Duodenal mucosa (tissue), 2 donors: ENCODE data around the gene FA2H.
"Not testable (repeated sequence)": the region's sequence is repeated elsewhere in the genome, so short reads cannot be mapped to it uniquely, and the experiment has no call there.

Source experiments
- H3K27ac ChIP-seq: one replicate; pipeline ENCODE4 v1.7.0; 2013; ENCODE audit warnings: low read depth, low read length
- H3K27me3 ChIP-seq, 2 donors: one replicate each; pipeline ENCODE4 v1.7.0; 2013; ENCODE audit warnings: low read length in 2 of 2, control low read depth in 1 of 2; ENCODE audit not compliant: insufficient read depth in 2 of 2, control insufficient read depth in 1 of 2
- H3K36me3 ChIP-seq, 2 donors: one replicate each; pipeline ENCODE4 v1.7.0; 2013; ENCODE audit warnings: low read length in 2 of 2, control low read depth in 1 of 2; ENCODE audit not compliant: insufficient read depth in 2 of 2, control insufficient read depth in 1 of 2
- H3K4me1 ChIP-seq, 2 donors: one replicate each; pipeline ENCODE4 v1.7.0; 2013; ENCODE audit warnings: low read length in 2 of 2, control low read depth in 1 of 2; ENCODE audit not compliant: insufficient read depth in 2 of 2, control insufficient read depth in 1 of 2
- H3K4me3 ChIP-seq, 2 donors: one replicate each; pipeline ENCODE4 v1.7.0; 2013; ENCODE audit warnings: low read length in 2 of 2, low read depth in 1 of 2
- H3K9ac ChIP-seq, 2 donors: one replicate each; pipeline ENCODE4 v1.7.0; 2013; ENCODE audit warnings: low read length in 2 of 2, low read depth in 1 of 2
- H3K9me3 ChIP-seq, 2 donors: one replicate each; pipeline ENCODE4 v1.7.0; 2013; ENCODE audit warnings: low read length in 2 of 2, control low read depth in 1 of 2; ENCODE audit not compliant: control insufficient read depth in 1 of 2

Gene FA2H

DNA sequence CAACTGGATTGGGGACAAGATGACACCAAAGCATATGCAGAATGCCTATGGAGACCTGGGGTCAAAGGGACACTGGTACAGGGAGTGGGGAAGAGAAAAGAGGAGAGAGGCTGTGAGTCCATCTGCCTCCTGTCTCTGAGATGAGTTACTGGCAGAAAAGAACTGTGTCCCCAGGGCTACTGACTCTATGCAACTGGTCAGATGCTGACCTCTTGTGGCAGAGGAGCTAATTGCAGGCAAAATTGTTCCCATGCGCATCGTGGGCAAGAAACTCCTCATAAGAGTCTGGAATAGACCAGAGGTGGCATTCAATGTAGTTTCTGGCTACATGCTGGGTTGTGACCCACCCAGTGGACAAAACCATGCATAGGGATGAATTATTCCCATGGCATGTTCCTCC lies 47.9 kb downstream of the FA2H start:
- no peak overlapping the region for H3K9ac ChIP-seq

DNA sequence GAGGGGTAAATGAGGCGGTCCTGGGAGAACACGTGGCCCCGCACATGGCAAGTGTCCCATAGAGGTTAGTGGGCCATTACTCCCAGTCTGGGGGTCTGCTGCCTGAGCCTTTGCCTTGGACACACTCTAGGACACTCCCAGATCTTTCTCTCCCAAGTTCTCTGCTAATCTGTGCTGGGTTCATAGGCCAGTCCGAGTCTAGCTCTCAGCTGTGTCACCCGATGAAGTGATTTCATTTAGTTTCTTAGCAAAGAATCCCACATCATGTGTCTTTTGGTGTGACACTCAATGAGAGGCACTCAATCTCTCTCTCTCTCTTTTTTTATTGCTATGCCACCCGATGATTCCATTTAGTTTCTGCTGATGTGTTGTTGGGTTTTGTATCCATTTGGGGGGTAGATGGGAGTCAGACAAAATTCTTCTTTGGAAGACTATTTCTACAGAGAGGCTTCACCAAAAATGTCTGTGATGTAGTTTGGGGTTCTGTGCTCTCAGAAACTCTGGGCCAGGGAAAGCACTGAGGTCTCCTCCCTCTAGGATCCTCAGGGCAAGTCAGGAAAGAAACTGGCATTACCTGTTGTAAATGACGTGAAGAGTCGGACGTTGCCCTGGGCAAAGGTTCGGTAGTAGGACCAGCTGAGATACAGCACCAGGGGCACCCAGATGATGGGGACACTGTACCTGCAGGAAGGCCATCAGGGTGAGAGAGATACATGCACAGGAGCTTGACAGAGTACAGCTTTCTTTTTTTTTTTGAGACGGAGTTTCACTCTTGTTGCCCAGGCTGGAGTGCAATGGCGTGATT lies 48.8 kb downstream of the FA2H start:
- peak overlapping the region; percentile 64 for H3K27ac ChIP-seq
- H3K9ac ChIP-seq = peak overlapping the region in 1 of 2 donors; percentile 47

More for the DNA sequence above, 47.9 kb downstream of the FA2H start:
- Histone ChIP-seq H3K27ac (no peak overlapping the region), H3K36me3 (peaks cover 0 to 4% of the 10 kb centered on the region in 2 donors), H3K27me3 (no peaks in the 10 kb centered on the region), H3K4me3 (no peak overlapping the region), H3K4me1 (peaks cover 23 to 30% of the 10 kb centered on the region in 2 donors), H3K9me3 (no peaks in the 10 kb centered on the region)

DNA sequence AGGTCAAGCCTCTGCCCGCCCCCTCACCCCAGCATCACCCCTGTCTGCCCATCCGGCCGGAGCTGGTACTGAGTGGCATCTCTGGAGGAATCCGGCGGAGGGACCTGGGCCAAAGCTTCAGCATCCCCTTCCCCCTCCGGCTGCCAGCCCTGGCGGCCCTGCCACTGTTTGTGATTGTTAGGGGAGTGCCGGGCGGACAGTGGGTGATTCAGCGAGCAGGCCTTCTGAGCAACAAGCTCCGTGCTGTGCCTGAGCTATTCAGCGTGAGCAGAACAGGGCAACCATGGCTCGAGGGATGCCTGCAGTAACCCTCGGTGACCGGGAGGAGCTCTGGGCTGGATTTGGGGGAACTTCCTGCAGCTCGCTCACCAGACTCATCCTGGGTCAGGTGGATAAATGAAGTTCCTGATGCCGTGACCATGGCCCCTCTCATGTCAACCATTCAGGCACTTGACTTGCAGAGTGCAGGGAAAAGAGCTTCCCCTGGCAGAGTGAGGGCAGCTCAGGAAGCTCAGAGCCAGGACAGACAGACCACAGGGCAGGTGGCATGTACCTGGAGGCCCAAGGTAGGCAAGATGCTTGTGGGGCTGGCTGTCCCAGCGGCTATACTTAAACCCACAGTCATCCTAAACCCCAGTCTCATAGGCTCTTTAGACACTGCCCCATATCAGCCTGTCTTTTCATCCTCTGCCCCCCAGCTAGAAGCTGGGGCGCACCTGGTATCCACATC lies 49.6 kb downstream of the FA2H start:
- Histone ChIP-seq H3K9ac (peak overlapping the region in 1 of 2 donors; percentile 47), H3K27me3 (no peaks in the 10 kb centered on the region), H3K27ac (peak overlapping the region; percentile 64), H3K36me3 (peaks cover 0 to 4% of the 10 kb centered on the region in 2 donors), H3K9me3 (no peaks in the 10 kb centered on the region), H3K4me1 (peaks cover 16 to 22% of the 10 kb centered on the region in 2 donors), H3K4me3 (no peak overlapping the region)

More for the DNA sequence above, 48.8 kb downstream of the FA2H start:
- no peak overlapping the region for H3K4me3 ChIP-seq
- H3K36me3 ChIP-seq = peaks cover 0 to 4% of the 10 kb centered on the region in 2 donors
- peaks cover 23 to 30% of the 10 kb centered on the region in 2 donors for H3K4me1 ChIP-seq
- no peaks in the 10 kb centered on the region for H3K9me3 ChIP-seq
- no peaks in the 10 kb centered on the region for H3K27me3 ChIP-seq

DNA sequence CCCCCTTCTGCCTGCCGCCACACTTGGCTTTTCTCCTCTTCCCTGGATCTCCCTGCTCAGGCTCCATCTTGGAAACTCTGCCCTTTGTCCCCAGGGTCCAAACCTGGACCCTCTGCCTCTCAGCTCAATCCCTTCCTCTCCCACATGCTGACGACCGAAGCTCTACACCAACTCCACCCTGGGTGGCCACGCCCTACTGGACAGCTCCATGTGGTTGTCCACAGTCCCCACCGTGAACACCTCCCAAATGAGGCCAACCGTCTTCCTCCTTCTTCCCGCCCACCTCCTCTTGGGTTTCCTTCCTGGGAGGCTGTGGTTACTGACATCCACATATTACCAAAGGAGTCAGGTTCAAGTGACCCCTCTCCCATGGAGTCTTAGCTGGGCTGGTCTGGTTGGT lies 51.4 kb downstream of the FA2H start:
- H3K4me1 ChIP-seq = peaks cover 7 to 13% of the 10 kb centered on the region in 2 donors
- H3K9me3 ChIP-seq = no peaks in the 10 kb centered on the region
- H3K27ac ChIP-seq = no peak overlapping the region
- H3K4me3 ChIP-seq = no peak overlapping the region
- no peaks in the 10 kb centered on the region for H3K27me3 ChIP-seq
- H3K9ac ChIP-seq = no peak overlapping the region
- H3K36me3 ChIP-seq = peaks cover 0 to 4% of the 10 kb centered on the region in 2 donors

DNA sequence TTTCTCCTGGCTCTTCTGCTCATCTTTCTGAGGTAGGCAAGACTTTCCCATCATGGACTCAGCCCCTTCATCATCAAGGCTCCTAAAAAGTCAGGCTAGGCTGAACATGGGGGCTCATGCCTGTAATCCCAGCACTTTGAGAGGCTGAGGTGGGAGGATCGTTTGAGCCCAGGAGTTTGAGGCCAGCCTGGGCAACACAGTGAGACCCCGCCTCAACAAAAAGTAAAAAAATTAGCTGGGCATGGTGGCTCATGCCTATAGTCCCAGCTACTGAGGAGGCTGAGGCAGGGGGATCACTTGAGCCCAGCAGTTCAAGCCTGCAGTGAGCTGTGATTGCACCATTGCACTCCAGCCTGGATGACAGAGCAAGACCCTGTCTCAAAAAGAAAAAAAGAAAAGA lies 52.5 kb downstream of the FA2H start:
- H3K36me3 ChIP-seq = not testable (repeated sequence)

DNA sequence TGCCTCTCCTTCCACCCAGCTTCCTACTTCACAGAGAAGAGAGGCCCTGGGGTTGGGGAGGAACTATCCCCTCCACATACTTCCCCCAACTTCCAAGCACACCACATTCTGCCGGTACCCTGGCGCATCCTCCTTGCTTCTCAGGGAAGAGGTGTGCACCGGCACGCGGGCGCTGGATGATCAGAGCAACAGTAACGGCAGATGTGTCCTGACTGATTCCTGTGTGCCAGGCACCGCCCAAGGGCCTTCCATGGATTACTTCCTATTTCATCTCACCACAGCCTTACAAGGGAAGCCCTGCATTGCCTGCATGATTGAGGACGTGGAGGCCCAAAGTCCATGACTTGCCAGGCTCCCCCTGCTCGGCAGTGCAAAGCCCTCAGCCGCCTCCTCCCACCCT lies 52.9 kb downstream of the FA2H start:
- peaks cover 0 to 4% of the 10 kb centered on the region in 2 donors for H3K36me3 ChIP-seq
- peaks cover 7 to 13% of the 10 kb centered on the region in 2 donors for H3K4me1 ChIP-seq
- H3K4me3 ChIP-seq = no peak overlapping the region
- no peaks in the 10 kb centered on the region for H3K27me3 ChIP-seq
- H3K9me3 ChIP-seq = no peaks in the 10 kb centered on the region
- no peak overlapping the region for H3K9ac ChIP-seq
- no peak overlapping the region for H3K27ac ChIP-seq

More for the DNA sequence above, 52.5 kb downstream of the FA2H start:
- H3K9me3 ChIP-seq, H3K27me3 ChIP-seq, H3K9ac ChIP-seq, H3K4me3 ChIP-seq, H3K27ac ChIP-seq: not testable (repeated sequence)
- H3K4me1 ChIP-seq = peaks cover 7 to 13% of the 10 kb centered on the region in 2 donors

DNA sequence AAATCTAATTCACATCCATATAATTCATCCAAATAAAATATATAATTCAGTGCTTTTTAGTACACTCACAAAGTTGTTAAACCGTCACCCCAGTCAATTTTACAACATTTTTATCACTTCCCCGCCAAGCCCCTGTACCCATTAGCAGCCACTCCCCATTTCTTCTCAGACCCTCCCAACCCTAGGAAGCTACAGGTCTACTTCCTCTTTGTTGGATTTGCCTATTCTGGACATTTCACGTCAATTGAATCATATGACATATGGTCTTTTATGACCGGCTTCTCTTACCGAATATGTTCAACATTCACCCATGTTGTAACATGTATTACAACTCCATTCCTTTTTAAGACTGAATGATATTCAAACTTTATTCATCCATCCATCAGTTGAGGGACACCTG lies 54.0 kb downstream of the FA2H start:
- peaks cover 4 to 8% of the 10 kb centered on the region in 2 donors for H3K4me1 ChIP-seq
- H3K4me3 ChIP-seq = no peak overlapping the region
- no peaks in the 10 kb centered on the region for H3K27me3 ChIP-seq
- H3K9ac ChIP-seq = no peak overlapping the region
- peaks cover 0 to 4% of the 10 kb centered on the region in 2 donors for H3K36me3 ChIP-seq
- no peak overlapping the region for H3K27ac ChIP-seq
- H3K9me3 ChIP-seq = no peaks in the 10 kb centered on the region

DNA sequence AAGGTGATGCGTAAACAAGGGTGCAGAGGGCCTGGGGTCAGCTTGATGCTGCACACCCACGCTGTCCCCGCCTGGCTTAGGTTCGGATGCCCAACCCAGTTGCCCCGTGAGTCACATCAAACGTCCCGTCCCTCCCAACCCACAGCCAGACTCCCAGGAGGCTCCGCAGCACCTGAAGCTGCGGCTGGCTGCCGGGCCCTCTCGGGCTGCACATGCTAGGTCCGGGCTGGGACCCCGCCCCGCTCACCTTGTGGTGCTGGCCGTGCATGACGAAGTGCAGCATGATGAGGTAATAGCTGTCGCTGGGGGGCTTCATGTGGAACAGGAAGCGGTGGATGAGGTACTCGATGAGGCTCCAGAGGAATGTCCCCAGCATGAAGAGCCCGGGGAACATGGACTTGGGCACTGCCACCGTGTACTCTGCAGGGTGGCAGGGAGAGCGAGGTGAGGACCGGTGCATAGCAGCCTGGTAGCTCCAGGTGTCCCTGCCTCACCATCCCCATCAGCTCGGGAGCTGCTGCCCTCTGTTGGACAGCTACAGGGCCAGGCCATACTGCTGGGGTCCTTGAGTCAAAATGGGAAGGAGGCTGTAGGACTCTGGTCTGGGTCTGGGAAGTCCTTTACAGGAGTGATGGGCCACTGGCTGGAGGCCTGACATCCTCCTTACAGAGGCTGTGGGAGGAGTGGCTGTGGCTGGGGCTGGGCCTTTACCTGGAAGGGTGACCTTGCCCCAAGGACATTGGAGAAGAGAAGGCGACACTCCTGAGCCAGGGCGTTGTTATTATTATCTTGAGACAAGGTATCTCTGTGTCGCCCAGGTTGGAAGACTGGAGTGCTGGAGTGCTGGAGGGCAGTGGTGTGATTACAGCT lies 55.6 kb downstream of the FA2H start:
- peaks cover 0 to 4% of the 10 kb centered on the region in 2 donors for H3K36me3 ChIP-seq
- H3K9me3 ChIP-seq = no peaks in the 10 kb centered on the region
- no peaks in the 10 kb centered on the region for H3K4me1 ChIP-seq
- no peak overlapping the region for H3K9ac ChIP-seq
- H3K4me3 ChIP-seq = no peak overlapping the region
- no peaks in the 10 kb centered on the region for H3K27me3 ChIP-seq
- no peak overlapping the region for H3K27ac ChIP-seq

DNA sequence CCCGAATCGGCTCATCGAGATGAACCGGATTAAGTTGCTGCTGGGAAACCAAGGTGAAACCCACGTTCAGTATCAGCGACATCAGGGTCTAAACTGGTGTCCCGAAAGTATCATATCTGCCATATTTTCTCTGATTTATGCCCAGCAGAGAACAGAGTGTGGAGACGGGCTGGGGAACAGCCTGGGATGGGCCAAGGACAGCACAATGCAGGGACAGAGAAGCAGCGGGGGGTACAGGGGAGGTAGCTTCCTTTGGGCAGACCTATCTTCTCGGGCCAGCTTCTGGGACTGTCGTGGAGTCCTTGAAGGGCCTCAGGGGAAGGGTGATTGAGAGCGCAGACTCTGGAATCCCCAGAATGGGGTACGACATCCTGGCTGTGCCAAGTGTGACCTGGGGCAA lies 56.5 kb downstream of the FA2H start:
- H3K4me1 ChIP-seq = no peaks in the 10 kb centered on the region
- H3K36me3 ChIP-seq = peaks cover 0 to 2% of the 10 kb centered on the region in 2 donors
- no peak overlapping the region for H3K9ac ChIP-seq
- H3K27me3 ChIP-seq = no peaks in the 10 kb centered on the region
- no peak overlapping the region for H3K4me3 ChIP-seq
- no peaks in the 10 kb centered on the region for H3K9me3 ChIP-seq
- H3K27ac ChIP-seq = no peak overlapping the region
